ENCODE data around the gene CHRNE.

GRCh38 chr17:4872786-4873185 is 30.1 kb downstream of the CHRNE start:
- TF ChIP-seq GATA2 (IDR thresholded peaks at IDR 0.05; ENCODE audit: low read depth, low read length) (no peak), GATA3 (IDR thresholded peaks at IDR 0.05; ENCODE audit: low read depth, low read length) (no peak)
